ENCODE measurements around the gene JARID2.
"Not testable (repeated sequence)": the region's sequence is repeated elsewhere in the genome, so short reads cannot be mapped to it uniquely, and the experiment has no call there.

The JARID2 gene

DNA sequence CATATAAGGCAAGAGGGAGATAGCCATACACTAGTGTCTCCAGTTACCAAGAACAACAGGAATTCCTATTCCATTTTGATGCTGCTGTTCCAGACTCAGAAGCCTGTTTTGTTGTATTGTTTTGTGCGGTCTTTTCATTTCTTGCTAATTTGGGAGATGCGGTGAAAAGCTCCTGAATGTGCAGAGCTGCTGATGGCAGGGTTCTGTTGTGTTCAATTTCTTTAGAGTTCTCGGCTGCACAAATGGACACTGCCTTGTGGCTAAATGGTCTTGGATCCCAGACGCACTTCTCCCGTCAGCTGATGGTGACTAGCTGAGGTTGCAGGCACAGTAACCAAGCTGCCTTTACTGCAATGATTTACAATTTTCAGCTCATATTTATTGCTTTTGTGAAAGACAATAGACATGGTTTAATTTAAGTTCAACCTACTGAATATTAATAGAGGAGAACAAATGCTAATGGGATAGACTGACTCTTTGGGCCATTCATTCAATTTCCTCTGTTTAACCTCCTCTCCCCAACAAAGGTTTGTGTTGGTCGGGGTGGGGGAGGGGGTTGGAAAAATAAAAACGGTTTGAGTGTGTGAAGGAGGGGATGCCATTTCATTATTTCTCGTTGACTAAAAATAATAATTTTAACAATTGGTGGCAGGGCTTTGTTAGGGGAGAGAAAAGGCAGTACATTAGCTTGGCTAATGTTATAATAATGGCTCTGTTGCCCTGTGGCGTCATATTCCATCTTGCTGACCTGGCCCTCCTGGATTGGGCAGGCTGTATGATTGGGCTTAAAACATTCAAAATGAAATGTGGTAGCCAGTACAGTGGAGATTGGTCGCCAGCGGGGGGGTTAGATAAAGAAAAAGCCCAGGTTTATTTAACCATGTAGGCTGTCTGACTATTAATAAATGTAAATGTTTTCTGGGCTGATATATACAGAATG lies 159.5 kb downstream of the JARID2 start:
- DNase-seq = no peak

DNA sequence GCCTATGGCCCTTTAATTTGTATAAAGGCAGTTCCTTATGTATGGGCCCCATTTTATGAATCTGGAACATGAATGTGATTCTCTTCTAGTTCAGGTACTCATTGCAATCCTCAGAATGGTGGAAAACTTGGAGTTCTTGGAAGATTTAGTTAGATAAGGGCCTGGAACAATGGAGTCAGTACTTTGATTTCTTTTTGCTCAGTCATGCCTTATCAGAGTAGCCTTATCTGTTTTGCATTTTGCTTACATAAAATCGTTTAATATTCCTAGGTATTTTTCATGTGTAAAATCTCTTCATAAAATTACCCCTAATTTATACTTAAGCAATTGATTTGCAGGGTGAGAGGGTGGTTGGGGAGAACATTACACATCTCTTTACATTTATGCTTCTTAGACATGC lies 160.6 kb downstream of the JARID2 start:
- no peak for DNase-seq

DNA sequence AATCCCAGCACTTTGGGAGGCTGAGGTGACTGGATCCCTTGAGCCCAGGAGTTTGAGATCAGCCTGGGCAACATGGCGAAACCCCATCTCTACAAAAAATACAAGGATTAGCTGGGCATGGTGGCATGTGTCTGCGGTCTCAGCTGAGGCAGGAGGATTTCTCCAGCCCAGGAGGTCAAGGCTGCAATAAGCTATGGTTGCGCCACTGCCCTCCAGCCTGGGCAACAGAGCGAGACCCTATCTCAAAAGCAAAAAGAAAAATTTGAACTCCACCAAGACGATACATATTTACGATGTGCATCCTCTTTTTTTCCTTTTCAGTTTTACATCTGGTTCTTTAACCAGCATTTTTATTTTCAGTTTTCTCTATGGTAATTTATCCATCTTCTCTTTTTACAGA lies 162.1 kb downstream of the JARID2 start:
- no peak for DNase-seq

DNA sequence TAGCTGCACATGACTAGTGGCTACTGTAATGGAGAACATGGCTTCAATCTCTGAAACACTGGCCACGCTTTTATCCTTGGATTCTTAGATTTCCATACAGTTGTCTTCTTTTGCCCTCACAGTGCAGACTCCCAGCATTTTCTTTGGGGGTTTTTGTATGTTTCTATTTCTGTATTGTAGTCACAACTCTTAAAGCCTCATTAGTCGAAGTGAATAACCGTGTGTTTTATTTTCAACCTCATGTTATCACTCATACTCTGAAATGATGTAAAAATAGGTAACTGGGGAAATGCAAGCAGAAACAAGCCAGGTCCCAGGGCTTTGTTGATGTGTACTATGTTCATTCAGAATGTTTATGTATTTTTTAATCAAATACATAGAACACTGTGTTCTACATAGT lies 162.9 kb downstream of the JARID2 start:
- no peak for DNase-seq

DNA sequence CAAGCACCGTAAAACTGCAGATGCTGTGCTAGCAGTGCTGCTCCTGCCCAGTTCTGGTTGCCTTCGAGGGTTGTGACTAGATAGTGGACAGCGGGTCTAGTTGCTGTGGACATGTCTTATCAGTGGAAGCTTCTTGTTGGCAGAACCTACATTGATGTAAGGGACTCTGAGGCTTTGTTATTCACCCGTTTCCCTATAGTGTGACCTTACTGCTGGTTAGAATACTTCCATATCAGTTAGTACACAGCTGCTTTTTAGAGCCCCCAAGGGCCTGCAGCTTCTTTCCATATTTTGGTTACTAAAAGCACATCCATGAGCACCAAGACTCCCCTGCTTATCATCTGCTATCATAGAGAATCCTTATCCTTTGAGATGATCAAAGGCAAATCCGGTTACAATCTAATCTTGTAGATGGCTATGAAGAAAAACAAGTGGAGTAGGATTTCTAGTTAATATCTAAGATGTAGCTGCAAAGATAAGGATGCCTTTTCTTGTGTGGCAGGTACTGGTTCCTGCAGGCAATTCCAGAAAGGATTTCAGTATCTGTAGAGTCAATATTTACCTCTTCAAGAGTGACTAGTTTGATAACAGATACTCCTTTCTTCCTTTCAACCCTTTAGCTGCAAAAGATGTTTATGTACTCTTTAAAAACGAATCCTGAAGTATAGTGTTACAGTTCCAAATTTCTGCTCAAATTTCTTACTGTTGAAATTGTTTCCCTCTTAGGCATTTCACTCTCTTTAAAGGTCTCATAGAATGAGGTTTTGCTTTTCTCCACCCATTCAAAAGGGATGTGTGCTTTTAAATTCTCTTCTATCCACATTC lies 163.6 kb downstream of the JARID2 start:
- no peak for DNase-seq

DNA sequence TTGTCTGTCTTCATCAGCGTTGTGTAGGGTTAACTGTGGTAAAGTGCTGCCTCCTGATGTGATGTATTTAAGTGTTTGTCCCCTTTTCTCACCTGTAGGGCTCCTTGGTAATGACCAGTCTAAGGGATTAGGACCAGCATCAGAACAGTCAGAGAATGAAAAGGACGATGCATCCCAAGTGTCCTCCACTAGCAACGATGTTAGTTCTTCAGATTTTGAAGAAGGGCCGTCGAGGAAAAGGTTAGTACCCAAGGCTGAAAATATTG lies 164.2 kb downstream of the JARID2 start:
- DNase-seq = no peak

DNA sequence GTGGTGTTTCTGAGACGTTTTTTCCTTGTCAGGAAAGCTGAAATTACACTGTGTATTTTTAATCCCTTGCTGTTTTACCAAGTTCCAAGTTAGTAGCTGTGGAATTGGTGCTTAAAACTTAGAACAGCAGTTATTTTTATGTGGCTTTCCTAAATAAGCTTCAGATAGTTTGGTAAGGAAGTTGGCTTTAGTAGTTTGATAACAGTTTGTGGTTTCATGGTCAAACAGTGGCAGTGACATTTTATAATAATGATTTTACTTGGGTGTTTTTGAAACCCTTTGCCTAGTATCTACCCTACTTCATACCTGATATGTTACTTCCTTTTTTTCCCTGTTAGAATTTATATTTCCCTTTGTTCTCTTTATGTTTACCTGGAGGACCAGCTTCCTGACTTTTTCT lies 164.9 kb downstream of the JARID2 start:
- DNase-seq = no peak

DNA sequence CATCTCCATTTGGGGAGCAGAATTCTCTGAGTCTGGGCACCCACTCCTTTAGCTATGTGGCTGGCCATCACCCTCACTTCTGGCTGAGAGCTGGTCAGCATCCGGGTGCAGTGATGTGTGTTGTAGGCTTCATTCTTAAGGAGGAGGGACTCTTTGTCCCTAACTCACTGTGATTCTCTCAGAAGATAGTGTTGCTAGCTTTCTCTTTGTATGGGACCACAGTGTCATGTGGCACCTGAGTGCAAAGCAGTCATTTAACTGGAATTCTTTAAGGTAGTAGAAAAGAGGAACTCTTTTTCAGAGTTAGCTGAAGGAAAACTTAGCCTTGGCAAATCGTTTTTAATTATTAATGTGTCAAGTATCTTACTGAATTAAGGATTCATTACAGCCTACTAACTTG lies 165.9 kb downstream of the JARID2 start:
- DNase-seq = no peak

DNA sequence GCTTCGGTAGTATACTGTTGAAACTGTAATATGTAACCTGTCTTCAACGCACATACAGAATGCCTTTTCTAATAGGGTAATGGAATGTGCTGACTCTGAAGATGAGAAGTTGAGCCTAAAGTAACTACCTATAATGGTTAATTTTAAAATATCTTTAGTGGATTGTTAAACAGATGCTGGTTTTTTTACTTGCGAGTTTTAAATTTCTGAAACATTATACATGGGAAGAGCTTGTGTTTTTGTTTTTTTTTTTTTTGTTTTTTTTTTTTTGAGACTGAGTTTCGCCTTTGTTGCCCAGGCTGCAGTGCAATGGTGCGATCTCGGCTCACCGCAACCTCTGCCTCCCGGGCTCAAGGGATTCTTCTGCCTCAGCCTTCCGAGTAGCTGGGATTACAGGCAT lies 166.9 kb downstream of the JARID2 start:
- DNase-seq = no peak

DNA sequence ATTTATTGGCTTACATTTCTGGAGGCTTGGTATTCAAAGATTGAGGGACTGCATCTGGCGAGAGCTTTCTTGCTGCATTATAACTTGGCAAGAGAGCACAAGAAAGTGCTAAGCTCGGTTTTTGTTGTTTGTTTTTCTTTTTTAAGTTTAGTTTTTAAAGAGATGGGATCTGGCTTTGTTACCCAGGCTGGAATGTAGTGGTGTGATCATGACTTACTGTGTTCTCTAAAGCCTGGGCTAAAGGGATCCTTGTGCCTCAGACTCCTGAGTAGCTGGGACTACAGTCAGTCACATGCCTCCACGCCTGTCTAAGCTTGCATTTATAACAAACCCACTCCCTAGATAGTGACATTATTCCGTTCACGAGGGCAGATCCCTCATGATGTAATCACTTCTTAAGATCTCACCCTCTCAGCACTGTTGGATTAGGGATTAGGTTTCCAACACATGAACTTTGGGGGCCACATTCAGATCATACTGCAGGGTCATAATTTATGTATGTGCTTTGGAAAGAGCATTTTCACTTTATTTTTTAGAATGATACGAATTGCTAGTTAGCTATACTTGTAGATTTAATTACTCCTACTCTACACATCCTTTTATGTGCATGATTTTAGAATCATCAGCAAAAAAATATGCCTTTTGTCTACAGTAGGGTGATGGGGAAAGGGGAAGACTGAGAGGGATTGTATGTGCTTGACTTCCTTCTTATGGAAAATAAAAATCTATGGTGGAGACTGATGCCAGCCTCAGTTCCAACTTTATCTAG lies 167.8 kb downstream of the JARID2 start:
- DNase-seq = no peak

DNA sequence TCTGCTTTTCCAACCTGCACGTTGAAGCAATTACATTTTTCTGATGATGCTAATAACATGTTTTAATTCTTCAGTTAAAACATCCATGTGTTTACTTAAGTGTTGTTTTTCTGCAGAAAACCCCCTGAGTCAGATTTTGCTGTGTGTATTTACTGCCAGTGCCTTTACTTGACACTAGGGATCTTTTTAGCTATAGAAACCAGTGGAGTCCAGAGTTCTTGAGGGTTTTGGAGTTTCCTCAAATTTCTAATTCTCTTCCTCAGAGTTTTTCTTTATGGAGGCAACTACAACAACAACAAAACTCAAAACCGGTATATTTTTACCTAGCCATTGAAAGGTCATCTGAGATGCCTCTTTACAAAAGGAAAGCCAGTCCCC lies 168.4 kb downstream of the JARID2 start:
- DNase-seq = no peak

DNA sequence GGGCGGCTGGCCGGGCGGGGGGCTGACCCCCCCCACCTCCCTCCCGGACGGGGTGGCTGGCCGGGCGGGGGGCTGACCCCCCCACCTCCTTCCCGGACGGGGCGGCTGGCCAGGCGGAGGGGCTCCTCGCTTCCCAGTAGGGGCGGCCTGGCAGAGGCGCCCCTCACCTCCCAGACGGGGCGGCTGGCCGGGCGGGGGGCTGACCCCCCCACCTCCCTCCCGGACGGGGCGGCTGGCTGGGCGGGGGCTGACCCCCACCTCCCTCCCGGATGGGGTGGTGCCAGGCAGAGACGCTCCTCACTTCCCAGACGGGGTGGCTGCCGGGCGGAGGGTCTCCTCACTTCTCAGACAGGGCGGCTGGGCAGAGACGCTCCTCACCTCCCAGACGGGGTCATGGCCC lies 169.8 kb downstream of the JARID2 start:
- DNase-seq = not testable (repeated sequence)

DNA sequence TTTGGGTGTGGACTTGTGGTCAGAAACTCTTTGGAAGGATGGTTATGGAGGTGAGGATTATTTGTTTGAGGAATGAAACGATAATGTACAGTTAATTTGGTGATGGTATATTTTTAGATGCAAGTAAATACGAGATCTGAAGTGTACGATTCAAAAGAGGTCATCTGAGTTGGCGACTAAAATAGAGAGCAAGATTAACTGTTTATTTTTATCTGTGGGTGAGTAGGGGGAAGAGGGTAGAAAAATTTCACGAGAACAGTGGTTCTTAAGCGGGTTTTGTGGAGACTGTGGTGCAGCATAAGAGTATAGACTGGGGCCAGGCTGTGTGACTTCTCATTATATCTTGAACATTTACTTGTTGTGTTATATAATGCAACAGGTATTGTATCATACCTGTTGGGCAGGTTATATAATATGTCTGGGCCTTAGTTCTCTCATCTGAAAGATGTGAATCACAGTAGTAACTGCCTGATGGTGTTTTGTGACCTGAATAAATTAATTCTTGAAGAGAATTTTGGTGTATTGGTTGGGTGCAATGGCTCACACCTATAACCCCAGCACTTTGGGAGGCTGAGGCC lies 171.2 kb downstream of the JARID2 start:
- DNase-seq = no peak

DNA sequence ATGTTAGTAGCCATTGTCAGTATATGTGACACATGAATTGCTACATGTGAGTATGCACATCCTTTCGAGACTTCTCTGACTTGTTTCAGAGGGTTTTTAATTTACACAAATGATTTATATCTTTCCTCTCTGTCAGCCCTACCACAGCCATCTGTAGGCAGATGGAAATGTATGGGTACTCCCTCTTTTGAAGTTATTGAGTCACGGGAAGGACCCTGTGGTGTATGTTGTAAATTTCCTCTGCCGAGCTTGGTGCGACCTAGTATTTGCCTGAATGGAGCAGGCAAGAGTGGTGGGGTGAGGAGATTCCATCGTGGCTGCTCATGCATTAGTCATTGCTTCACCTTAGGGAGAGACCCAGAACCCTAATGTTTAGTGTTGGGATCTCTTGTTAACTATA lies 171.9 kb downstream of the JARID2 start:
- DNase-seq = no peak

DNA sequence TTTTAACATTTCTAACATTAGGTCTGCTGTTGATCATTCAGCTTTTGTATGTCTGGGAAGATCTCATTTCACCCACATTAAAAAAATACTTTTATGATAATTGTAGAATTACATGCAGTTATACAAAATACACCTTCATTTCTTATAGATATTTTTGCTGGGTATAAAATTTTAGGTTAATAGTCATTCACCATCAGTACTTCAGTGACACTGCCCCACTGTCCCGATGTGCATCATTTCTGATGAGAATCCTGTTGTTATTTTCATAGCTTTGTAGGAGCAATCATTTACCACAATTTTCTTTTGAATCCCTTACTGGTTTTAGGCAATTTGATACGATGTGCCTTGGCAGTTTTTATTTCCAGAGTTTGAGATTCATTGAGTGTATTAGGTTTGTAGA lies 173.6 kb downstream of the JARID2 start:
- no peak for DNase-seq

DNA sequence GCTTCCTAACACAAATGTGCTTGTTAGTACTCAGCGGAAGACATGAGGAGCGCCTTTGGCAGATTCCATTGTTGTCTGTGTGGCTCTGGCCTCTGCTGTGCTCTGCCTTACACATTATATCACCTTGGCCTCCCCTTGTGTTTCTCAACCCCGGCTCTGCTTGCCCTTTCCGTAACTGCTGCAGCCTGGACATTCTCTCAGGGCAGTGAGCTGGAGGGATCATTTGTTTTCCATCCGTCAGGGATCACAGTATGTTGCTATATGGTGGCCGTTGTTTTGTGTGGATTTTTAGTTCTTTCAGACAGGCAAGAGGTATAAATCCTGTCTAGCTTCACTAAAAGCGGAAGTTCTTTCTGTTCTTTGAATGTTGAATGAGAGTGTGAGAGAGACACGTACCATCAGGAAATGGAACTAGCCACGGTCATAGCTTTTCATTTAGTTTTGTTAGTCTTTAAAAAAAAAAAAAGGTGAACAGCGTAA lies 175.1 kb downstream of the JARID2 start:
- DNase-seq = no peak

DNA sequence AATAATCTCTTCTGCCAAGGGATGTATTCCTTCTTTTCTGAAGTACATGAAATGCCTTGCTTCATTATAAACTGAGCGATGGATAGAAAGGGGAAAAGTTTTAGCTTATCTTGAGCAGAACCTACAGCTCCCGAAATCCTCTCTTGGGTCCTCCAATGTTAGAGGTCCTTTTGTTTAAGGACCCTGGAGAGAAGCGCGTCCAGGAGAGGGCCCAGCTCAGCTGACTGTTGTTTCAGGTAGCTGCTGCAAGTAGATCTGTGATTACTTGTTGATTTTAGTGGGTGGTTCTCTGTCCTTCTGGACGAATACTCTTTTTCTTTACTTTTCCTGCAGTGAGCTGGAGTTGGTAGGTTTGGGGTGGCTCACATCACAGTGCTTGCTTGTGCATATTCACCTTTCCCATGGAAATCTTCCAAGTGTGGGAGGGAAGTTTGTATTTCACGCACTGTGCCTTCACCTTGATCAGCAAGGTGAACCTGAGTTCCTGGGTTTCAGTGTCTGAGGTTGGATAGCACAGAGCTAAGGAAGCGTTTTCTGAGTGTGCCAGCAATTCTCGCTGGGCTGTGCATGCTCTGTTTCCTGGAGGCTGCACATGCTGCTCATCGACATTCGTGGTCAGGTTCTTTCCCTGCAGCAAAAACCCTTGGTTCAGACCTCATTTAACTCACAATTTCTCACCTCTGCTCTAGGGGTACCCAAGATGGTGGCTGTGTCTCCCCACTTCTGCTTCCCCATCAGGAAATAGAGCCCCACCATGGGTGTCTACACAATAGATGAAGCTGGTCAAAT lies 176.3 kb downstream of the JARID2 start:
- no peak for DNase-seq

DNA sequence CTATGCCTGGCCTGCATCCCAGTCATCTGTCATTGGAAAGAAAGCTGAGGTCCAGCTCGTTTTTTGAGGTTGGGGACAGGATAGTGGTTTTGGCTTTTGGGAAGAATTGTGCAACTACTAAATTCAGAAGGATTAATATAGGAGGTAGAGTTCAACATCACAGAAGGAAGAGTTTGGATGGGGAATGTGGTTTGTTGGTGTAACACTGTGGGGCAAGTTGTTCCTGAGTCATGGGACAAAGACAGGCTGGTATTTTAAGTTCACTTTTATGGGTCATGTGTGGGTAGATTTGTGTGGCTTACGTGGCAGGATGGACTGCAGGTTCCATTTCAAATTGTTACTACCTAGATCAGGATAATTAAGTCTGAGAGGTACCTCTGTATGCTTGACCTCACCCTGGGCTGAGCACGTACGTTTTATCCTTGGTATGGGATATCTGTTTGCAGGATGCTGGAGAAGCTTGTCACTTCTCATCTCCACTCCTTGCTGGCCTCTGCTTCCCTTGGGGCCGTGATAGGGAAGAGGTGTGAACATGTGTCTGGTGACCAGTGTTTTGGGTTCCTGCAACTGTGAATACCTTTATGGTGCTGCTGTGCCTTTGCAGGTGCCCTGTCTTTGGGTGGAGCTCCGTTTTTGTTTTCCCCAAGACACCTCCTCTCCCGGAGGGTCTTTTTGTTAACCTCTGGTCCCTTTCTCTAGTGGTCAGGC lies 177.6 kb downstream of the JARID2 start:
- no peak for DNase-seq

DNA sequence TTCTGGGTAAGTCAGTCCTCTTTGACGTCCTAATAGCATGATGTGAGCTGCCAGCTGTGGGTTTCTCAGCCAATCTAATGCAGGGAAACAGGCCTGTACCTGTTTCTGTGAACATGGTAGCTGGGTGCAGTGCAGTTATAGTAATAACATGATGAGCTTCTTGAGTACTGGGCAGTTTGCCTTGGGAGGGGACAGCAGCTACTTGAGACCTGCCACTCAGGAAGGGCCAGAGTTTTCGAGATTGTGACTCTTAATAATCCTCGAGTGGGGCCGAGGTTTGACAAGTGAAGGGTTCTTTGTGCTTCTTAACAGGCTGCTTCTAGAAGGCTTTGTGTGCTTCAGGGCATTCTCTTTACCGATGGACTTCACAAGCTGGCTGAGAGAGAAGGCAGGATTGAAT lies 180.1 kb downstream of the JARID2 start:
- no peak for DNase-seq

DNA sequence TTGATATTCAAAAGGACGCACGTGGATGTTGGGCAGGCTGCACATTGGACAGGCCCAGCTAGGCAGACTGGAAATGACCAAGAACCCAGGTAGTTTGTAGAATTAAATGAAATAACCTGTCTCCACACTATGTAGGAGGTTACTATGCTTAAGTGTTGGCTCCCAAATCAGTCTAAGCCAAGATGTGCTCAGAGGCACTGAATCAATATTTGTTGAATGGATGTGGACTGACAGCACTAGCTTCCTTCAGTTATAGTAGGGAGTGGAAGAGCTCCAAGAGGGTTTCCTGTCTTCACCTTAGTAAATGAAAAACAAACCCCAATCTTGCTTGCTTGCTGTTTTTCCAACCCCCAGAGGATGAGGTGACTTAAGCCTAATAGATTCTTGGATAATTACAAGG lies 180.5 kb downstream of the JARID2 start:
- DNase-seq = no peak

DNA sequence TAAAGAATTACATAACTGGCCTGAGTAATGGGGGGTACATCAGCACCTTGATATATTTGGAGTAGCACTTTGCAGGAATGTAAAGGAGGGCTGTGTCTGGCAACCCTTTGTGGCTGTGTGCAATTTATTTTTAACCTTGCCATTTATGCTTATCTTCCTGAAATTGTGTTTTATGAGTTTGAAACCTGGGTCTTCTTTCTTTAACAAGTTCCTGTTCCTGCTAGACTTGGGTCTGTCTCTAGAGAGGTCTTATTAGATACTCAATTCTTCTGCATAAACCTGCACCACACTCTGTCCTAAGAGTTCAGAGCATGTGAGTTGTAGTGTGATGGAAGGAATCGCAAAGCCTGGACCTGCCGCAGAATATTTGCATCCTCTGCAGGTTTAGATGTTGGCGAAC lies 181.0 kb downstream of the JARID2 start:
- no peak for DNase-seq
